OCI-LY1 (cell line): ENCODE data around the gene TGFB2.

ENCODE experiments used
- H2AFZ ChIP-seq: fragments of 200-600 bp; sonication (generic), shearing (Covaris generic); 2 replicates; pipeline ENCODE4 v1.6.0; 2014; ENCODE audit warnings: antibody characterized with exemption, mild to moderate bottlenecking, low read length
- H3F3A ChIP-seq: fragments of 200-600 bp; sonication (generic), shearing (Covaris generic); 2 replicates; pipeline ENCODE4 v1.6.0; 2014; ENCODE audit warnings: mild to moderate bottlenecking, antibody characterized with exemption, low read length, moderate library complexity; ENCODE audit not compliant: insufficient read depth
- H3K27ac ChIP-seq: fragments of 200-600 bp; sonication (generic); 2 replicates; pipeline ENCODE4 v1.5.1; 2014; ENCODE audit warnings: low read length, mixed run types, mild to moderate bottlenecking, low read depth; ENCODE audit not compliant: poor library complexity, severe bottlenecking
- H3K27me3 ChIP-seq: fragments of 200-600 bp; sonication (generic); 2 replicates; pipeline ENCODE4 v1.6.0; 2014; ENCODE audit warnings: antibody characterized with exemption, mild to moderate bottlenecking, low read length, moderate library complexity; ENCODE audit not compliant: insufficient read depth
- H3K36me3 ChIP-seq: fragments of 200-600 bp; sonication (generic); 2 replicates; pipeline ENCODE4 v1.6.1; 2014; ENCODE audit warnings: mild to moderate bottlenecking, antibody characterized with exemption, low read length, moderate library complexity, mixed read lengths; ENCODE audit not compliant: insufficient read depth
- H3K4me1 ChIP-seq: fragments of 200-600 bp; sonication (generic); 2 replicates; pipeline ENCODE4 v1.5.1; 2014; ENCODE audit warnings: mild to moderate bottlenecking, low read length, moderate library complexity; ENCODE audit not compliant: insufficient read depth, severe bottlenecking
- H3K4me2 ChIP-seq: fragments of 200-600 bp; sonication (generic), shearing (Covaris generic); 2 replicates; pipeline ENCODE4 v1.6.1; 2014; ENCODE audit warnings: low read length
- H3K4me3 ChIP-seq: fragments of 200-600 bp; sonication (generic); 2 replicates; pipeline ENCODE4 v1.5.1; 2014; ENCODE audit warnings: low read length, low read depth, mild to moderate bottlenecking, mixed read lengths; ENCODE audit not compliant: poor library complexity, severe bottlenecking
- H3K79me2 ChIP-seq: fragments of 200-600 bp; shearing (Covaris generic); 2 replicates; pipeline ENCODE4 v1.6.1; 2016; ENCODE audit warnings: mixed run types, low read length, mixed read lengths; ENCODE audit not compliant: insufficient read depth
- H3K9ac ChIP-seq: fragments of 200-600 bp; sonication (generic), shearing (Covaris generic); 2 replicates; pipeline ENCODE4 v1.6.1; 2014; ENCODE audit warnings: mild to moderate bottlenecking, low read length, mixed read lengths
- H3K9me2 ChIP-seq: fragments of 200-600 bp; sonication (generic), shearing (Covaris generic); 2 replicates; pipeline ENCODE4 v1.6.1; 2014; ENCODE audit warnings: low read depth, mild to moderate bottlenecking, low read length, mixed read lengths
- H3K9me3 ChIP-seq: fragments of 200-600 bp; shearing (Covaris generic); 2 replicates; pipeline ENCODE4 v1.6.1; 2014; ENCODE audit warnings: low read length, mixed read lengths
- H4K20me1 ChIP-seq: fragments of 200-600 bp; sonication (generic), shearing (Covaris generic); 2 replicates; pipeline ENCODE4 v1.6.0; 2016; ENCODE audit warnings: mild to moderate bottlenecking, low read length; ENCODE audit not compliant: insufficient read depth
- CTCF ChIP-seq: fragments of 200-600 bp; sonication (generic), shearing (Covaris generic); IDR thresholded peaks from 2 replicates; pipeline ENCODE4 v1.5.1; 2017; ENCODE audit warnings: mild to moderate bottlenecking, antibody characterized with exemption, low read length, moderate library complexity, mixed read lengths
- EZH2 ChIP-seq: fragments of 200-600 bp; sonication (generic), shearing (Covaris generic); IDR thresholded peaks from 2 replicates; pipeline ENCODE4 v1.8.0; 2017; ENCODE audit warnings: borderline replicate concordance, mixed run types, mild to moderate bottlenecking, antibody characterized with exemption, low read length, moderate library complexity, mixed read lengths

The TGFB2 gene

GRCh38 chr1:218480588-218481099 is 135.5 kb downstream of the TGFB2 start:
- no peak overlapping the region for H3K9ac ChIP-seq
- H3K9me3 ChIP-seq: no peaks in the 10 kb centered on the region
- H3K9me2 ChIP-seq: no peaks in the 10 kb centered on the region
- H3K79me2 ChIP-seq: no peaks in the 10 kb centered on the region
- no peaks in the 10 kb centered on the region for H3F3A ChIP-seq
- no peak overlapping the region for H3K4me2 ChIP-seq
- H3K4me3 ChIP-seq: no peak overlapping the region
- H2AFZ ChIP-seq: no peak overlapping the region
- TF ChIP-seq EZH2 (no peak), CTCF (no peak)
- no peaks in the 10 kb centered on the region for H3K4me1 ChIP-seq
- H3K36me3 ChIP-seq: no peaks in the 10 kb centered on the region
- no peaks in the 10 kb centered on the region for H3K27me3 ChIP-seq
- no peaks in the 10 kb centered on the region for H4K20me1 ChIP-seq
- H3K27ac ChIP-seq: no peak overlapping the region

GRCh38 chr1:218481116-218481775 is 136.1 kb downstream of the TGFB2 start:
- TF ChIP-seq CTCF (no peak), EZH2 (no peak)
- no peak overlapping the region for H3K9ac ChIP-seq
- no peaks in the 10 kb centered on the region for H3K27me3 ChIP-seq
- H3K4me3 ChIP-seq: no peak overlapping the region
- H3K27ac ChIP-seq: no peak overlapping the region
- no peaks in the 10 kb centered on the region for H3K4me1 ChIP-seq
- H3K36me3 ChIP-seq: no peaks in the 10 kb centered on the region
- H3K79me2 ChIP-seq: no peaks in the 10 kb centered on the region
- no peaks in the 10 kb centered on the region for H3K9me2 ChIP-seq
- no peak overlapping the region for H2AFZ ChIP-seq
- H3K9me3 ChIP-seq: no peaks in the 10 kb centered on the region
- H3K4me2 ChIP-seq: no peak overlapping the region
- H3F3A ChIP-seq: no peaks in the 10 kb centered on the region
- no peaks in the 10 kb centered on the region for H4K20me1 ChIP-seq

GRCh38 chr1:218482683-218483082 is 137.5 kb downstream of the TGFB2 start:
- Histone ChIP-seq H3K79me2 (no peaks in the 10 kb centered on the region), H3K27ac (no peak overlapping the region), H3K36me3 (no peaks in the 10 kb centered on the region)

More at GRCh38 chr1:218482683-218483082, 137.5 kb downstream of the TGFB2 start:
- no peak overlapping the region for H3K4me3 ChIP-seq
- no peak overlapping the region for H2AFZ ChIP-seq
- H3F3A ChIP-seq: no peaks in the 10 kb centered on the region
- no peaks in the 10 kb centered on the region for H3K27me3 ChIP-seq
- H3K9me2 ChIP-seq: no peaks in the 10 kb centered on the region
- no peaks in the 10 kb centered on the region for H3K9me3 ChIP-seq
- no peak overlapping the region for H3K4me2 ChIP-seq
- TF ChIP-seq EZH2 (no peak), CTCF (no peak)
- no peaks in the 10 kb centered on the region for H3K4me1 ChIP-seq
- H4K20me1 ChIP-seq: no peaks in the 10 kb centered on the region
- no peak overlapping the region for H3K9ac ChIP-seq
